SK-N-SH treated with all-trans-retinoic acid at 6 μM for 48 hours (cell line): ENCODE measurements around the gene RASL11B.

Experiments used
- BACH2 ChIP-seq: fragments of 250-450 bp; sonication (Bioruptor Pico); IDR thresholded peaks from 2 replicates; pipeline ENCODE4 v1.9.0; 2021; ENCODE audit warnings: mild to moderate bottlenecking, borderline replicate concordance
- ESRRG ChIP-seq: fragments of 250-450 bp; sonication (Bioruptor Pico); IDR thresholded peaks from 2 replicates; pipeline ENCODE4 v1.6.1; 2021; ENCODE audit warnings: mild to moderate bottlenecking
- GLIS3 ChIP-seq: fragments of 250-450 bp; sonication (Bioruptor Pico); IDR thresholded peaks from 2 replicates; pipeline ENCODE4 v1.5.0; 2020; ENCODE audit warnings: mild to moderate bottlenecking, moderate library complexity
- ISL1 ChIP-seq: fragments of 250-450 bp; sonication (Bioruptor Pico); IDR thresholded peaks from 2 replicates; pipeline ENCODE4 v2.1.2; 2022; ENCODE audit warnings: mild to moderate bottlenecking, moderate library complexity
- OSR1 ChIP-seq: fragments of 250-450 bp; sonication (Bioruptor Pico); IDR thresholded peaks from 2 replicates; pipeline ENCODE4 v1.8.0; 2022; ENCODE audit warnings: moderate library complexity, mild to moderate bottlenecking, inconsistent platforms
- PATZ1 ChIP-seq: fragments of 250-450 bp; sonication (Bioruptor Pico); IDR thresholded peaks from 2 replicates; pipeline ENCODE4 v1.8.0; 2020; ENCODE audit warnings: mild to moderate bottlenecking, moderate library complexity, borderline replicate concordance
- POU6F1 ChIP-seq: fragments of 250-450 bp; sonication (Bioruptor Pico); IDR thresholded peaks from 2 replicates; pipeline ENCODE4 v1.8.0; 2021; ENCODE audit warnings: low read depth, mild to moderate bottlenecking, moderate library complexity, borderline replicate concordance
- PPARA ChIP-seq: fragments of 250-450 bp; sonication (Bioruptor Pico); IDR thresholded peaks from 2 replicates; pipeline ENCODE4 v1.5.0; 2020; ENCODE audit warnings: mild to moderate bottlenecking, borderline replicate concordance
- TOX ChIP-seq: fragments of 250-450 bp; sonication (Bioruptor Pico); IDR thresholded peaks from 2 replicates; pipeline ENCODE4 v1.8.0; 2021; ENCODE audit warnings: mild to moderate bottlenecking, moderate library complexity, borderline replicate concordance
- ZC3H10 ChIP-seq: fragments of 250-450 bp; sonication (Bioruptor Pico); IDR thresholded peaks from 2 replicates; pipeline ENCODE4 v1.5.1; 2021; ENCODE audit warnings: mild to moderate bottlenecking, moderate library complexity
- ZFP3 ChIP-seq: fragments of 250-450 bp; sonication (Bioruptor Pico); IDR thresholded peaks from 2 replicates; pipeline ENCODE4 v1.5.0; 2020; ENCODE audit warnings: mild to moderate bottlenecking, moderate library complexity
- ZNF565 ChIP-seq: fragments of 450-650 bp; formaldehyde crosslinking; conservative IDR thresholded peaks from 2 replicates; pipeline ENCODE4 v1.5.0; 2020; ENCODE audit warnings: low read depth, mild to moderate bottlenecking, moderate library complexity

- TF ChIP-seq PPARA (no peak), BACH2 (no peak), ISL1 (CRISPR knock-in tag) (no peak), GLIS3 (no peak), ZFP3 (no peak), OSR1 (no peak), ZC3H10 (CRISPR knock-in tag) (no peak), PATZ1 (CRISPR knock-in tag) (no peak), POU6F1 (CRISPR knock-in tag) (no peak), ESRRG (CRISPR knock-in tag) (no peak), ZNF565 (CRISPR knock-in tag) (no peak), TOX (CRISPR knock-in tag) (no peak)
Measured at GRCh38 chr4:52813546-52813945, 48.6 kb upstream of the RASL11B start.
